HCT116 (cell line): ENCODE measurements around the gene PHTF1. TPM values are rescaled to one million over a fixed set of nuclear protein-coding genes. Genes with fewer than 3 reads are reported as not detected.

ENCODE experiments used
- ATAC-seq: fragments of 200-7000 bp; cut with Tn5 transposase; 2 replicates; pipeline ENCODE4 v1.9.1; 2020; ENCODE audit warnings: mild to moderate bottlenecking, moderate library complexity
- BruUV-seq: library from RNA; stranded (reverse); fragments of 400-500 nt; replicated peaks from 2 replicates; lab custom pipeline; 2021; lab: Mats Ljungman, UMichigan
- CTCF ChIA-PET: fragments of 300-600 bp; sonication (Branson Sonifier 250); formaldehyde crosslinking; loops from one replicate; lab custom pipeline; 2021; ENCODE audit warnings: antibody characterized with exemption; lab: Charles Lee
- POLR2A ChIA-PET: fragments of 300-600, 350-600 bp; sonication (Branson Sonifier 250); formaldehyde crosslinking; loops from one replicate; lab custom pipeline; 2021; ENCODE audit warnings: antibody characterized with exemption; lab: Charles Lee
- RAD21 ChIA-PET, 2 experiments: fragments of 300-600 bp; sonication (Branson Sonifier 250); formaldehyde crosslinking; loops; one replicate each; lab custom pipeline; 2023; ENCODE audit warnings: low total read pairs in 2 of 2; ENCODE audit not compliant: uncharacterized antibody in 2 of 2, unreplicated experiment in 2 of 2, low non-redundant PET in 1 of 2; lab: Charles Lee
- DNase-seq: peaks from one replicate; pipeline ENCODE4 v3.0.0-alpha.2; 2010; ENCODE audit warnings: low read depth, low spot score
- H2AFZ ChIP-seq: fragments of 200-600 bp; shearing (Covaris generic), sonication (generic); 2 replicates; pipeline ENCODE4 v1.6.1; 2017; ENCODE audit warnings: low read depth, mixed run types, mixed read lengths, antibody characterized with exemption, low read length; ENCODE audit not compliant: poor library complexity, severe bottlenecking
- H3K27ac ChIP-seq: 2 replicates; pipeline ENCODE4 v1.5.1; 2012; ENCODE audit warnings: low read depth, low read length
- H3K27me3 ChIP-seq: fragments of 200-600 bp; sonication (generic); 2 replicates; pipeline ENCODE4 v1.6.1; 2016; ENCODE audit warnings: mixed run types, low read length, mixed read lengths; ENCODE audit not compliant: insufficient read depth
- H3K36me3 ChIP-seq, 2 experiments: fragments of 200-500 bp in 1 of 2; fragments of 200-600 bp in 1 of 2; sonication (Bioruptor generic) in 1 of 2; sonication (generic) in 1 of 2; 2 replicates each; pipeline versions ENCODE4 v1.5.1 to v1.6.1; 2014 to 2016; ENCODE audit warnings: low read length in 2 of 2, inconsistent platforms in 1 of 2, mixed read lengths in 1 of 2, mixed run types in 1 of 2; ENCODE audit not compliant: insufficient read depth in 2 of 2, control insufficient read depth in 1 of 2
- H3K4me1 ChIP-seq, 2 experiments: fragments of 200-600 bp in 1 of 2; sonication (generic) in 1 of 2; 2 replicates each; pipeline versions ENCODE4 v1.5.1 to v1.6.1; 2012 to 2017; ENCODE audit warnings: low read length in 2 of 2, inconsistent platforms in 1 of 2, mild to moderate bottlenecking in 1 of 2, mixed read lengths in 1 of 2, mixed run types in 1 of 2, moderate library complexity in 1 of 2; ENCODE audit not compliant: insufficient read depth in 2 of 2, control insufficient read depth in 1 of 2
- H3K4me2 ChIP-seq: fragments of 200-600 bp; sonication (generic); 2 replicates; pipeline ENCODE4 v1.6.1; 2017; ENCODE audit warnings: mixed run types, low read length, mixed read lengths
- H3K4me3 ChIP-seq, 2 experiments: fragments of 200-600 bp in 1 of 2; sonication (generic) in 1 of 2; replicated peaks in 1 of 2; 2 replicates each; pipeline ENCODE4 v1.5.1; 2011 to 2016; ENCODE audit warnings: low read length in 2 of 2, control low read depth in 1 of 2, low read depth in 1 of 2, mild to moderate bottlenecking in 1 of 2, mixed read lengths in 1 of 2, mixed run types in 1 of 2
- H3K79me2 ChIP-seq: fragments of 200-600 bp; sonication (generic); 2 replicates; pipeline ENCODE4 v1.6.1; 2017; ENCODE audit warnings: mild to moderate bottlenecking, mixed run types, low read length, moderate library complexity, mixed read lengths; ENCODE audit not compliant: insufficient read depth
- H3K9ac ChIP-seq: fragments of 200-600 bp; sonication (generic); 2 replicates; pipeline ENCODE4 v1.6.1; 2016; ENCODE audit warnings: low read length, mixed read lengths
- H3K9me2 ChIP-seq: fragments of 200-600 bp; sonication (generic), shearing (Covaris generic); 2 replicates; pipeline ENCODE4 v1.6.1; 2017; ENCODE audit warnings: mixed run types, mild to moderate bottlenecking, moderate library complexity; ENCODE audit not compliant: insufficient read depth
- H3K9me3 ChIP-seq, 2 experiments: fragments of 200-500 bp in 1 of 2; fragments of 200-600 bp in 1 of 2; sonication (Bioruptor generic) in 1 of 2; sonication (generic) in 1 of 2; 2 replicates each; pipeline ENCODE4 v1.6.1; 2014 to 2017; ENCODE audit warnings: low read length in 2 of 2, mixed read lengths in 2 of 2, inconsistent platforms in 1 of 2, low read depth in 1 of 2, mild to moderate bottlenecking in 1 of 2, mixed run types in 1 of 2, moderate library complexity in 1 of 2; ENCODE audit not compliant: control insufficient read depth in 1 of 2, insufficient read depth in 1 of 2
- H4K20me1 ChIP-seq: fragments of 200-600 bp; sonication (generic), shearing (Covaris generic); 2 replicates; pipeline ENCODE4 v1.6.1; 2017; ENCODE audit warnings: mixed run types, mild to moderate bottlenecking, moderate library complexity; ENCODE audit not compliant: insufficient read depth
- ELF1 ChIP-seq: IDR thresholded peaks from 2 replicates; pipeline ENCODE4 v1.6.1; 2012; ENCODE audit warnings: low read depth, borderline replicate concordance
- EZH2 ChIP-seq: fragments of 200-600 bp; sonication (generic); IDR thresholded peaks from 2 replicates; pipeline ENCODE4 v1.6.1; 2017; ENCODE audit warnings: antibody characterized with exemption, mixed run types
- EZH2phosphoT487 ChIP-seq: fragments of 200-600 bp; IDR thresholded peaks from 2 replicates; pipeline ENCODE4 v1.6.1; 2018; ENCODE audit warnings: antibody characterized with exemption, borderline replicate concordance
- JUND ChIP-seq: IDR thresholded peaks from 2 replicates; pipeline ENCODE4 v1.6.1; 2012
- MAX ChIP-seq: IDR thresholded peaks from 2 replicates; pipeline ENCODE4 v1.6.1; 2012
- POLR2AphosphoS5 ChIP-seq: IDR thresholded peaks from 2 replicates; pipeline ENCODE4 v1.6.1; 2011; ENCODE audit warnings: mild to moderate bottlenecking, low read depth, low read length, moderate library complexity
- RAD21 ChIP-seq: IDR thresholded peaks from 2 replicates; pipeline ENCODE4 v1.6.1; 2012; ENCODE audit warnings: low read depth, mild to moderate bottlenecking
- REST ChIP-seq: IDR thresholded peaks from 2 replicates; pipeline ENCODE4 v1.6.1; 2012; ENCODE audit warnings: low read depth
- SIN3A ChIP-seq: IDR thresholded peaks from 2 replicates; pipeline ENCODE4 v1.6.1; 2012; ENCODE audit warnings: low read depth
- SRF ChIP-seq: IDR thresholded peaks from 2 replicates; pipeline ENCODE4 v1.6.1; 2012; ENCODE audit warnings: low read depth
- YY1 ChIP-seq: IDR thresholded peaks from 2 replicates; pipeline ENCODE4 v1.6.1; 2011; ENCODE audit warnings: low read length, low read depth, moderate library complexity, mild to moderate bottlenecking; ENCODE audit not compliant: insufficient replicate concordance; ENCODE audit errors: extremely low read depth
- ZBTB33 ChIP-seq: IDR thresholded peaks from 2 replicates; pipeline ENCODE4 v1.6.1; 2011; ENCODE audit warnings: mild to moderate bottlenecking, low read length, moderate library complexity; ENCODE audit not compliant: insufficient replicate concordance; ENCODE audit errors: extremely low read depth
- ZFX ChIP-seq: fragments of 450-650 bp; IDR thresholded peaks from 2 replicates; pipeline ENCODE4 v1.6.1; 2017
- intact Hi-C: fragments of 100-400 bp; cut with micrococcal nuclease; formaldehyde crosslinking; loops from 2 replicates; pipeline ENCODE4 v1.10.0; 2022
- total RNA-seq: library from RNA; stranded (reverse); gene quantifications from one replicate; pipeline ENCODE4 v1.2.1, GENCODE V29; 2021; ENCODE audit not compliant: unreplicated experiment

The PHTF1 gene
- total RNA-seq, 1 experiment from 2014 or later: 11.4 TPM

- intact Hi-C loops: no loop called here
- Histone ChIP-seq H3K27me3 (no peaks in the 10 kb centered on the region), H3K9me2 (no peaks in the 10 kb centered on the region), H3K4me3 (no peak overlapping the region), H3K9me3 (no peaks in the 10 kb centered on the region), H3K4me2 (no peak overlapping the region), H3K4me1 (peaks cover 3 to 10% of the 10 kb centered on the region in 2 experiments; a peak in 3 of 4 replicates), H3K27ac (no peak overlapping the region), H4K20me1 (no peaks in the 10 kb centered on the region), H3K9ac (no peak overlapping the region), H2AFZ (no peak overlapping the region), H3K36me3 (no peaks in the 10 kb centered on the region), H3K79me2 (no peaks in the 10 kb centered on the region)
- ChIA-PET POLR2A (no interaction called here), RAD21 (no interaction called here), CTCF (no interaction called here)
- TF ChIP-seq ZFX: no peak
- TF ChIP-seq ZBTB33: no peak
- no peak for TF ChIP-seq JUND
- TF ChIP-seq SIN3A: no peak
- TF ChIP-seq MAX: no peak
- TF ChIP-seq EZH2: no peak
- TF ChIP-seq RAD21: no peak
- no peak for TF ChIP-seq SRF
- BruUV-seq: no TSS peak
- no peak for DNase-seq
- no peak for ATAC-seq
Observed at GRCh38 chr1:113660088-113660487, 99.2 kb downstream of the PHTF1 start.

DNA sequence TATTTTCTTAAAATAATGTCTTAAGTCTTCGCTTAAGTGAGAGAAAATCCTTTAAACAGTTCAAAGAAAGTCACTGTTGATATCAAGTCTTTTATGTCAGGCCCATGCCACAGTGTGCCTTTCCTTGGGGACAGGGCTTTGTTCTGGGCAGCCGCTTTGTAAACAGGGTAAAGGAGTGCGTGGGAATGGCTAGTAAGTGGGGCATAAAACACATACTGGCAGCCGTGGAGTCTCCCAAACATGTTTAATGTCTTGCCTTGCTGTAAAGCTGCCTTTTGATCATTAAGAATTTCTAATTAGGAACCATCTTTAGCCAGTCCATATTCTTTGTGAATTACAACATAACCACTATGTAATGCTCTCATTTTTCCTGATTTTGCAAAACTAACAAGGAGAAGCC lies 99.7 kb downstream of the PHTF1 start:
- intact Hi-C loops: no loop called here
- POLR2A ChIA-PET: no interaction called here
- TF ChIP-seq MAX (no peak), RAD21 (no peak), POLR2AphosphoS5 (no peak), ELF1 (no peak), REST (no peak), YY1 (no peak), EZH2phosphoT487 (no peak), ZFX (no peak), EZH2 (no peak)

More for the DNA sequence above, 99.7 kb downstream of the PHTF1 start:
- ATAC-seq: no peak
- Histone ChIP-seq H3K27me3 (no peaks in the 10 kb centered on the region), H3K36me3 (no peaks in the 10 kb centered on the region), H3K4me1 (peaks cover 3 to 10% of the 10 kb centered on the region in 2 experiments; a peak in 3 of 4 replicates), H4K20me1 (no peaks in the 10 kb centered on the region), H3K9me2 (no peaks in the 10 kb centered on the region), H3K79me2 (no peaks in the 10 kb centered on the region), H3K27ac (no peak overlapping the region), H3K9ac (no peak overlapping the region), H3K4me3 (no peak overlapping the region), H3K9me3 (no peaks in the 10 kb centered on the region), H2AFZ (no peak overlapping the region), H3K4me2 (no peak overlapping the region)
- no TSS peak for BruUV-seq
- no peak for DNase-seq
- ChIA-PET CTCF (no interaction called here), RAD21 (no interaction called here)
